SIG-M5 (cell line): Measurements from ENCODE around the gene IGLL5.
"Not testable (repeated sequence)": the region's sequence is repeated elsewhere in the genome, so short reads cannot be mapped to it uniquely, and the experiment has no call there.

ENCODE experiments used
- DNase-seq: peaks from one replicate; lab custom pipeline; 2025; lab: John Stamatoyannopoulos, UW

The IGLL5 gene

GRCh38 chr22:22884010-22884887 lies 3.4 kb upstream of the IGLL5 start:
- peak; percentile 26 for DNase-seq

- no peak for DNase-seq
Measured at GRCh38 chr22:22884888-22885840, 2.5 kb upstream of the IGLL5 start.

DNA sequence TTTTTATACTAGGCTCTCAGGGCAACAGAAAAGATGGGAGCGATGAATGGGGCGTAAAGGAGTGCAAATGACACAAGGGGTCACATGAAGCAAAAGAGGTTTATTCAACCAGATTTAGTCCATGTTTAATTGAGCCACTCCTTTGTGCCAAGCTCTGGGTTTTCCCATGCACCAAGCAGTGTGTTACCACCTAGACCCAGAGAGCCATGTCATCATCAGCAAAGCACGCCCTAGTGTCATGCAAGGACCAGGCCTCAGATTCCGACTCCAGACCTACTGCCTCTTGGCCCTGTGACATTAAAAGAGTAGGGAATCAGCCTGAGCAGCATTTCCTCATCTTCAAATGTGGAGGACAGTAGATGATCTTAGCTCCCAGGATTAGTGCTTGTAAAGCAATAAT lies 1.1 kb upstream of the IGLL5 start:
- DNase-seq = no peak

DNA sequence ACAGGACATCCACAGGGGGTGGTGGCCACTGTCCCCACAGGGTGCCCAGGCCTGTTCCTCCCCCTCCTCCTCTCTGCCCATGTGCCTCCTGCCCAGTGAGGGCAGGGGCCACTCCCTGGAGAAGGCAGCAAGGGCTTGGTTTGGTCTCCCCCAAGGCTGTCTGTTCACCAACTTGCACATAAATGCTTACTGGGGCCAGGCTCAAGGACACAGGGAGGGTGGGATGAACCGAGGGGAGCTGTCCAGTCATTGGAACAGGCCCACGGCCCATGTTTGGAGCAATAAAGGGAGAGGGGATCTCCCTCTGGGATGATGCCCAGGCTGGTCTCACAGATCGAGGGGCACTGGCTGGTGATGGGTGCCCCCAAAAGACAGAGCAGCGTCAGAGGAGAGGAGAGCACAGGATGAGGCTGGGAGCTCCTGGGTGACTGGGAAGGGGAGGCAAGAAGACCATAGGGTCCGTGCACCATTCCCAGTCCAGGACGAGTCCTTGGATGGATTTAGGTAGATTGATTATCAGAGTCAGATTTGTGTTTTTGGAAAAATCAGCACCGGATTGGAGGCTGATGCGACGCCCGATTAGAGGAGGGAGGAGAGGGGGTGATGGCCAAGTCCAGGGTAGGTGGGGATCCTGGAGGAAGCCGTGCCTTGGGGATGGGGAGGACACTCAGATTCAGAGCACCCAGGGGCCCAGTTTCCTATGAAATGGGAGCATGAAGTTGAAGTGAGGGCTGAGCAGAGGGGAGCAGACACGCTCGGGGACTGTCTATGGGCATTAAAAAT lies 1.1 kb downstream of the IGLL5 start:
- DNase-seq = no peak

DNA sequence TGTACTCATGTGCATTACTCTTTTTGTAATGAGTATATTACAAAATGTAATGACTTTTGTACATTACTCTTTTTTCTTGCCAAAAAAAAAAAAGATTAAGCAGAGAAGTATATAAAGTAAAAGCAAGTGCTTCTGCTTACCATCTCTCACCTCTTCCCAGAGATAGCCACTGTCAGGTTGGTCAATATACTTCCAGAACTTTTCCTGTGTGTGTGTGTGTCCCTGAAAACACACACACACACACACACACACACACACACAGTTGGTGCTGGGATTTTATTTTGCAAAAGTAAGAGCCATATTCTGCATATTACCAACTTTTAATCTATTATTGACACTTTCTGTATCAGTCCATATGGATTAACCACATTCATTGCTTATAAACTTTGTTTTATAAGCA lies 2.5 kb downstream of the IGLL5 start:
- no peak for DNase-seq

GRCh38 chr22:22891139-22891621 lies 3.6 kb downstream of the IGLL5 start:
- no peak for DNase-seq

DNA sequence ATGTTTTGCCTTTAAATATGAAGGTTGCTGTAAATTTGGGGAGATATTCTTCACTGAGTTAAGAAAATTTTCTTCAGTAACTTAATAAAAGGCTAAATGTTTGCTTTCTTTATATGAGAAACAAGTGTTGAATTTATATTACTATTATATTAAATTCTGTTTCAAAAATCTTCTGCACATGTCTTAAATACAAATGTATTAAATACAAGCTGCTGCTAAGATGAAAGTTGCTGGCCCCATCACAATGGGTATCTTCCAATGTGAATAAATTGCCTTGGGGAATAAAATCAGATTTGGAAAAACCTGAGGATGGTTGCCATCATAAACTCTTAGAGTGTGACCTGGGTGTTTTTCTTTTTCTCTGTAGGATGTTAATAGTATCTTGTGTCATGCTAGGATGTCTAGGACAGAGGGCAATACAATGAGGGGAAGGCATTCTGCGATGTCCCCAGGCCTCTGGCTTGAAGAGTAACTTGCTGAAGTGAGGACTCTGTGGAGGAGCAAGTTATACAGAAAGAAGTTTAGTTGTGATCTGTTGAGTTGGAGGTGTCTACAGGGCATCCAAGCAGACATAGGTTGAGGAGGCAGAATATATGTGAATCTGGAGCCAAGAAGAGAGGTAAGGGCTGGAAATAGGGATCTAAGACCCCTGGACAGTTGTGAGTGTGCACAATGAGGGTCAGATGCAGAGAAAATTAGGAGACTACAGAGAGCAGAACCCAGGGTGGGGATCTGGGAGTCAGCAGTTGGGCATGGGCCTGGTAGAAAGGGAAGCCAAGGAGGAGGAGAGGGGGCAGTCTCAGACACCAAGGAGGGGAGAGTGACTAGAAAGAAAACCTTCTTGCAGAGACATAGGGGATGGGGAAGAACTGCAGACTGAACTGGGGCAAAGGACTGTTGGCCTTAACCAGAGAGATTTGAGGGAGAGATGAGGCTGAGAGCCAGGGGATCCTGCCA lies 4.8 kb downstream of the IGLL5 start:
- no peak for DNase-seq

GRCh38 chr22:22893077-22893805 lies 5.6 kb downstream of the IGLL5 start:
- no peak for DNase-seq

GRCh38 chr22:22893891-22894739 lies 6.5 kb downstream of the IGLL5 start:
- DNase-seq = no peak

DNA sequence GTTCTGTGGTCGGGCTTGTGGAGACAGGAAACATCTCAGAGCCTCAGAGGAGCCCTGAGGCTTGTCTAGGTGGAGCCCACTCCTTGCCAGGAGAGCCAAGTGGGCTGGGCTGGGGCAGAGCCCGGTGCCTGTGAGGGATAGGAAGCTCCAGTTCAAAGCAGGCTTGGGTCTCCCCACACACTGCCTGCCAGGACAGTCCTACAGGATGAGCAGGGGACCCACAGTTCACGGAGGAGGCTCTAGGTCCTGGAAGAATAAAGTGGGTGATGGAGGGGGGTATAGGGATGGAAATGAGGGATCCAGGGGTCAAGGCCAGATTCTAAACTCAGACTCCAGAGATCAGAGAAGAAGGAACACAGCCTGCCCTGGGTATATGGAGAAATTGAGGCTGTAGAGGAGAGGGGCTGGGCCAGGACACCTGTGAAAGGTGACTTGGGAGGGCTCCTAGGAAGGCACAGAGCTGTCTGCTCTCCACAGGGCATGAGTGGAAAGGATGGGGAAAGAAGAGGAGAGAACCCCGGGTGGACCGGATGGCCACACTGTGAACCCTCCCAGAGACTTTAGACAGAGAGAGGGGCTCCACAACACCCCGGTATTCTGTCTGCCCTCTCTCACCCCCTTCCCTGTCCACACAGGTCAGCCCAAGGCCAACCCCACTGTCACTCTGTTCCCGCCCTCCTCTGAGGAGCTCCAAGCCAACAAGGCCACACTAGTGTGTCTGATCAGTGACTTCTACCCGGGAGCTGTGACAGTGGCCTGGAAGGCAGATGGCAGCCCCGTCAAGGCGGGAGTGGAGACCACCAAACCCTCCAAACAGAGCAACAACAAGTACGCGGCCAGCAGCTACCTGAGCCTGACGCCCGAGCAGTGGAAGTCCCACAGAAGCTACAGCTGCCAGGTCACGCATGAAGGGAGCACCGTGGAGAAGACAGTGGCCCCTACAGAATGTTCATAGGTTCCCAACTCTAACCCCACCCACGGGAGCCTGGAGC lies 7.4 kb downstream of the IGLL5 start:
- no peak for DNase-seq

- DNase-seq = no peak
Measured at GRCh38 chr22:22895776-22896445, 8.3 kb downstream of the IGLL5 start.

DNA sequence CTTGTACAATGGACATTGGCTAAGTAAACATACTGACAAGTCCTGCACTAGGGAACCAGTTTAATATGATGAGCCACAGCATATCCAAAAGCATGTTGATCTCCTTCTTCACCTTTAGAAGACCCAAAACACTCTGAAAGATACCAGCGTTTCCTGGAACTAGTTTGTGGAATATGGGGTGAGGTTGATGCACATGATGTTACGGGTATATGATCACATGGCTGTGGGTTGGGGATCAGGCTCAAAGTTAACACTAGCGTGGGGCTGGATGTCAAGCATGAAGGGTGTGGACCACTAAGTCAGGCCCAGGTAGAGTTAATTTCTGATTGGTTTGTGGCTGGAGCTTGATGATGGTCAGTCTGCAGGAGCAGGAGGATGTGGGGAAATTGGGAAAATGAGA lies 9.0 kb downstream of the IGLL5 start:
- no peak for DNase-seq

- DNase-seq = no peak
Measured at GRCh38 chr22:22897091-22897490, 9.5 kb downstream of the IGLL5 start.

GRCh38 chr22:22897947-22898346 lies 10.3 kb downstream of the IGLL5 start:
- DNase-seq = no peak

GRCh38 chr22:22898411-22898950 lies 10.9 kb downstream of the IGLL5 start:
- not testable (repeated sequence) for DNase-seq

GRCh38 chr22:22899342-22900080 lies 11.9 kb downstream of the IGLL5 start:
- DNase-seq = not testable (repeated sequence)
